Neural cell (in vitro differentiated cells): Measurements from ENCODE around the gene ZNF548. TPM values are rescaled to one million over a fixed set of nuclear protein-coding genes. Genes with fewer than 3 reads are reported as not detected.

Experiments
- H2AFZ ChIP-seq: fragments of 200-600, 300-800 bp; sonication (generic), shearing (Covaris generic); 2 replicates; pipeline ENCODE4 v1.6.0; 2014; ENCODE audit warnings: low read depth, mild to moderate bottlenecking, antibody characterized with exemption, low read length, moderate library complexity
- H3F3A ChIP-seq: fragments of 200-600 bp; shearing (Covaris generic); 2 replicates; pipeline ENCODE4 v1.6.1; 2016; ENCODE audit warnings: mild to moderate bottlenecking, moderate library complexity, mixed read lengths, antibody characterized with exemption, low read length; ENCODE audit not compliant: insufficient read depth, poor library complexity, severe bottlenecking
- H3K27ac ChIP-seq: fragments of 200-600, 300-800 bp; sonication (generic), shearing (Covaris generic); 2 replicates; pipeline ENCODE4 v1.5.1; 2014; ENCODE audit warnings: mild to moderate bottlenecking, low read length, moderate library complexity
- H3K27me3 ChIP-seq: fragments of 300-800, 200-600 bp; sonication (generic), shearing (Covaris generic); 2 replicates; pipeline ENCODE4 v1.6.0; 2014; ENCODE audit warnings: mild to moderate bottlenecking, low read depth, low read length, moderate library complexity; ENCODE audit not compliant: insufficient read depth
- H3K36me3 ChIP-seq: fragments of 300-800, 200-600 bp; sonication (generic), shearing (Covaris generic); 2 replicates; pipeline ENCODE4 v1.5.1; 2014; ENCODE audit warnings: mild to moderate bottlenecking, antibody characterized with exemption, low read length, moderate library complexity; ENCODE audit not compliant: insufficient read depth
- H3K4me2 ChIP-seq: fragments of 300-800, 200-600 bp; sonication (generic), shearing (Covaris generic); 2 replicates; pipeline ENCODE4 v1.6.0; 2014; ENCODE audit warnings: mild to moderate bottlenecking, low read length
- H3K4me3 ChIP-seq: fragments of 300-800, 200-600 bp; sonication (generic), shearing (Covaris generic); 2 replicates; pipeline ENCODE4 v1.5.1; 2014; ENCODE audit warnings: mild to moderate bottlenecking, low read length, moderate library complexity
- H3K79me2 ChIP-seq: fragments of 200-600 bp; shearing (Covaris generic); replicated peaks from 2 replicates; pipeline ENCODE4 v1.6.0; 2014; ENCODE audit warnings: mild to moderate bottlenecking, low read length, moderate library complexity; ENCODE audit not compliant: insufficient read depth
- H3K9ac ChIP-seq: fragments of 300-800, 200-600 bp; sonication (generic), shearing (Covaris generic); 2 replicates; pipeline ENCODE4 v1.6.1; 2016; ENCODE audit warnings: mild to moderate bottlenecking, low read length, mixed read lengths
- H3K9me2 ChIP-seq: fragments of 200-600 bp; shearing (Covaris generic); 2 replicates; pipeline ENCODE4 v1.6.1; 2016; ENCODE audit warnings: mild to moderate bottlenecking, low read length, mixed read lengths; ENCODE audit not compliant: insufficient read depth
- H3K9me3 ChIP-seq: fragments of 200-600, 300-800 bp; sonication (generic), shearing (Covaris generic); 2 replicates; pipeline ENCODE4 v1.6.1; 2016; ENCODE audit warnings: mild to moderate bottlenecking, mixed run types, low read length, moderate library complexity, mixed read lengths
- H4K20me1 ChIP-seq: fragments of 200-600 bp; shearing (Covaris generic); 2 replicates; pipeline ENCODE4 v1.6.1; 2016; ENCODE audit warnings: mild to moderate bottlenecking, mixed run types; ENCODE audit not compliant: insufficient read depth
- CTCF ChIP-seq: fragments of 450-650 bp; IDR thresholded peaks from 2 replicates; pipeline ENCODE4 v1.5.1; 2014; ENCODE audit warnings: antibody characterized with exemption, mild to moderate bottlenecking, moderate library complexity; ENCODE audit not compliant: poor library complexity, severe bottlenecking
- EP300 ChIP-seq: fragments of 450-650 bp; conservative IDR thresholded peaks from 2 replicates; pipeline ENCODE4 v1.6.1; 2014; ENCODE audit warnings: antibody characterized with exemption, mild to moderate bottlenecking, moderate library complexity; ENCODE audit not compliant: poor library complexity, severe bottlenecking
- EZH2 ChIP-seq: fragments of 200-600, 300-800 bp; shearing (Covaris generic), sonication (generic); IDR thresholded peaks from 2 replicates; pipeline ENCODE4 v1.6.1; 2014; ENCODE audit warnings: antibody characterized with exemption, low read length, borderline replicate concordance, mild to moderate bottlenecking; ENCODE audit not compliant: insufficient read depth, poor library complexity, severe bottlenecking
- MXI1 ChIP-seq: fragments of 450-650 bp; conservative IDR thresholded peaks from 2 replicates; pipeline ENCODE4 v1.6.1; 2014; ENCODE audit warnings: antibody characterized with exemption, mild to moderate bottlenecking; ENCODE audit not compliant: poor library complexity, severe bottlenecking
- POLR2AphosphoS5 ChIP-seq: IDR thresholded peaks from 2 replicates; pipeline ENCODE4 v1.6.1; 2012
- RAD21 ChIP-seq: fragments of 450-650 bp; conservative IDR thresholded peaks from 2 replicates; pipeline ENCODE4 v1.6.1; 2014; ENCODE audit warnings: antibody characterized with exemption, mild to moderate bottlenecking, moderate library complexity
- REST ChIP-seq: IDR thresholded peaks from 2 replicates; pipeline ENCODE4 v1.6.1; 2012; ENCODE audit warnings: borderline replicate concordance
- SMC3 ChIP-seq: fragments of 450-650 bp; conservative IDR thresholded peaks from 2 replicates; pipeline ENCODE4 v1.6.1; 2014; ENCODE audit warnings: antibody characterized with exemption, mild to moderate bottlenecking, moderate library complexity; ENCODE audit not compliant: poor library complexity
- TAF1 ChIP-seq: IDR thresholded peaks from 2 replicates; pipeline ENCODE4 v1.6.1; 2012; ENCODE audit warnings: low read depth
- polyA plus RNA-seq: library from polyadenylated mRNA; depleted of rRNA; stranded (reverse); fragments of >200 nt; gene quantifications from 2 replicates; pipeline ENCODE4 v1.2.3, GENCODE V29; 2014

Gene ZNF548
- polyA plus RNA-seq, 1 donor from 2014 or later, result 78.7 TPM

- TF ChIP-seq REST, result no peak
Measured at GRCh38 chr19:57438925-57439324, 49.3 kb downstream of the ZNF548 start (continued).

GRCh38 chr19:57441979-57442752 lies 52.5 kb downstream of the ZNF548 start:
- no peak overlapping the region for H2AFZ ChIP-seq
- H3K4me3 ChIP-seq, result no peak overlapping the region
- no peaks in the 10 kb centered on the region for H3K27me3 ChIP-seq
- no peaks in the 10 kb centered on the region for H3F3A ChIP-seq
- H3K27ac ChIP-seq, result no peak overlapping the region
- H3K79me2 ChIP-seq, result peaks cover 29% of the 10 kb centered on the region
- H3K9me2 ChIP-seq, result no peaks in the 10 kb centered on the region
- no peaks in the 10 kb centered on the region for H3K9me3 ChIP-seq
- no peak overlapping the region for H3K9ac ChIP-seq
- H4K20me1 ChIP-seq, result no peaks in the 10 kb centered on the region
- peaks cover 31% of the 10 kb centered on the region for H3K36me3 ChIP-seq
- TF ChIP-seq MXI1 (no peak), RAD21 (no peak), CTCF (no peak), EP300 (no peak), SMC3 (no peak), TAF1 (no peak)
- H3K4me2 ChIP-seq, result no peak overlapping the region

GRCh38 chr19:57443121-57443696 lies 53.6 kb downstream of the ZNF548 start:
- no peak overlapping the region for H3K27ac ChIP-seq
- H2AFZ ChIP-seq, result no peak overlapping the region
- H3K79me2 ChIP-seq, result peaks cover 22% of the 10 kb centered on the region
- H3K4me3 ChIP-seq, result no peak overlapping the region
- no peak overlapping the region for H3K9ac ChIP-seq
- H3K36me3 ChIP-seq, result peaks cover 31% of the 10 kb centered on the region
- no peaks in the 10 kb centered on the region for H3K9me3 ChIP-seq
- H3K9me2 ChIP-seq, result no peaks in the 10 kb centered on the region
- H3K27me3 ChIP-seq, result no peaks in the 10 kb centered on the region
- TF ChIP-seq MXI1 (no peak), RAD21 (no peak), EP300 (no peak), EZH2 (no peak), TAF1 (no peak), SMC3 (no peak), CTCF (no peak), POLR2AphosphoS5 (no peak), REST (no peak)
- H3F3A ChIP-seq, result no peaks in the 10 kb centered on the region
- no peaks in the 10 kb centered on the region for H4K20me1 ChIP-seq
- no peak overlapping the region for H3K4me2 ChIP-seq
